Liver (tissue), 9 donors: ENCODE results near the gene HEXIM2. TPM values are rescaled to one million over a fixed set of nuclear protein-coding genes. Genes with fewer than 3 reads are reported as not detected.

Experiments
- DNase-seq: peaks from one replicate; pipeline ENCODE4 v3.0.0-alpha.2; 2017; ENCODE audit warnings: low spot score
- H3K27ac ChIP-seq, 2 donors: one replicate each; pipeline ENCODE4 v1.7.0; 2013; ENCODE audit warnings: inconsistent platforms in 2 of 2, low read length in 2 of 2, control low read depth in 1 of 2, low read depth in 1 of 2, mild to moderate bottlenecking in 1 of 2
- H3K27me3 ChIP-seq, 4 donors: one replicate each; pipeline versions ENCODE4 v1.6.1 to v1.7.0; 2013; ENCODE audit warnings: low read length in 3 of 4, inconsistent platforms in 1 of 4, mild to moderate bottlenecking in 1 of 4, moderate library complexity in 1 of 4; ENCODE audit not compliant: control insufficient read depth in 4 of 4, insufficient read depth in 4 of 4
- H3K36me3 ChIP-seq, 4 donors: one replicate each; pipeline versions ENCODE4 v1.6.1 to v1.7.0; 2013; ENCODE audit warnings: low read length in 3 of 4, mild to moderate bottlenecking in 3 of 4, low read depth in 1 of 4, moderate library complexity in 1 of 4; ENCODE audit not compliant: control insufficient read depth in 4 of 4, insufficient read depth in 3 of 4
- H3K4me1 ChIP-seq, 4 donors: one replicate each; pipeline versions ENCODE4 v1.6.1 to v1.7.0; 2013; ENCODE audit warnings: low read length in 3 of 4, mild to moderate bottlenecking in 3 of 4, moderate library complexity in 1 of 4; ENCODE audit not compliant: control insufficient read depth in 4 of 4, insufficient read depth in 4 of 4
- H3K4me3 ChIP-seq, 3 donors: one replicate each; pipeline versions ENCODE4 v1.6.1 to v1.7.0; 2013; ENCODE audit warnings: low read length in 3 of 3, control low read depth in 1 of 3, low read depth in 1 of 3, mild to moderate bottlenecking in 1 of 3
- H3K9ac ChIP-seq, 2 donors: one replicate each; pipeline ENCODE4 v1.7.0; 2013; ENCODE audit warnings: low read length in 2 of 2, mild to moderate bottlenecking in 2 of 2, moderate library complexity in 2 of 2, control low read depth in 1 of 2, low read depth in 1 of 2
- H3K9me3 ChIP-seq, 4 donors: one replicate each; pipeline versions ENCODE4 v1.6.1 to v1.7.0; 2013; ENCODE audit warnings: low read length in 3 of 4; ENCODE audit not compliant: control insufficient read depth in 4 of 4
- ATF3 ChIP-seq: IDR thresholded peaks from 2 replicates; pipeline ENCODE4 v1.6.1; 2016; ENCODE audit warnings: antibody characterized with exemption
- CTCF ChIP-seq: fragments of 150-350 bp; IDR thresholded peaks from 2 replicates; pipeline ENCODE4 v1.5.1; 2017; ENCODE audit warnings: improper control_type of control experiment, low read depth, low read length; ENCODE audit not compliant: missing input control
- EGR1 ChIP-seq, 2 donors: IDR thresholded peaks; 2 replicates each; pipeline ENCODE4 v1.6.1; 2016 to 2018; ENCODE audit warnings: antibody characterized with exemption in 2 of 2, low read depth in 2 of 2
- FOXA1 ChIP-seq: IDR thresholded peaks from 2 replicates; pipeline ENCODE4 v1.6.1; 2016; ENCODE audit warnings: antibody characterized with exemption
- FOXA2 ChIP-seq: IDR thresholded peaks from 2 replicates; pipeline ENCODE4 v1.6.1; 2016; ENCODE audit warnings: antibody characterized with exemption
- GABPA ChIP-seq, 2 donors: IDR thresholded peaks in 1 of 2; conservative IDR thresholded peaks in 1 of 2; 2 replicates each; pipeline ENCODE4 v1.6.1; 2016; ENCODE audit warnings: antibody characterized with exemption in 2 of 2, mild to moderate bottlenecking in 1 of 2, moderate library complexity in 1 of 2
- HNF4A ChIP-seq, 2 donors: conservative IDR thresholded peaks; 2 replicates each; pipeline ENCODE4 v1.6.1; 2016; ENCODE audit warnings: antibody characterized with exemption in 2 of 2, mild to moderate bottlenecking in 2 of 2
- HNF4G ChIP-seq: IDR thresholded peaks from 2 replicates; pipeline ENCODE4 v1.6.1; 2016; ENCODE audit warnings: antibody characterized with exemption
- JUND ChIP-seq, 2 donors: IDR thresholded peaks; 2 replicates each; pipeline ENCODE4 v1.6.1; 2016; ENCODE audit warnings: antibody characterized with exemption in 2 of 2
- MAX ChIP-seq: IDR thresholded peaks from 2 replicates; pipeline ENCODE4 v1.6.1; 2016; ENCODE audit warnings: antibody characterized with exemption
- NR2F2 ChIP-seq: IDR thresholded peaks from 2 replicates; pipeline ENCODE4 v1.6.1; 2016; ENCODE audit warnings: antibody characterized with exemption
- RAD21 ChIP-seq, 2 donors: IDR thresholded peaks; 2 replicates each; pipeline ENCODE4 v1.6.1; 2016; ENCODE audit warnings: antibody characterized with exemption in 2 of 2, mild to moderate bottlenecking in 2 of 2
- REST ChIP-seq: IDR thresholded peaks from 2 replicates; pipeline ENCODE4 v1.6.1; 2016; ENCODE audit warnings: antibody characterized with exemption, mild to moderate bottlenecking
- RXRA ChIP-seq, 2 donors: IDR thresholded peaks; 2 replicates each; pipeline ENCODE4 v1.6.1; 2017 to 2018; ENCODE audit warnings: antibody characterized with exemption in 2 of 2, mild to moderate bottlenecking in 1 of 2
- SP1 ChIP-seq: IDR thresholded peaks from 2 replicates; pipeline ENCODE4 v1.6.1; 2018; ENCODE audit warnings: antibody characterized with exemption, mild to moderate bottlenecking
- TAF1 ChIP-seq: conservative IDR thresholded peaks from 2 replicates; pipeline ENCODE4 v1.6.1; 2016; ENCODE audit warnings: antibody characterized with exemption, mild to moderate bottlenecking
- YY1 ChIP-seq: IDR thresholded peaks from 2 replicates; pipeline ENCODE4 v1.6.1; 2016; ENCODE audit warnings: antibody characterized with exemption, mild to moderate bottlenecking
- ZBTB33 ChIP-seq: IDR thresholded peaks from 2 replicates; pipeline ENCODE4 v1.6.1; 2016; ENCODE audit warnings: antibody characterized with exemption
- WGBS: extraction: QIAGEN DNeasy Blood & Tissue Kit; methylation state at CpG from one replicate; pipeline ENCODE4 v1.1.7; 2013; 5-methylcytosine and 5-hydroxymethylcytosine counted together
- polyA plus RNA-seq, 2 donors: library from polyadenylated mRNA; stranded (reverse) in 1 of 2; unstranded in 1 of 2; fragments of 200-250 nt in 1 of 2; fragments of >200 nt in 1 of 2; fragmentation: Nextera tagmentation in 1 of 2; extraction: Ambion mirVana in 1 of 2; gene quantifications; one replicate each; pipeline versions ENCODE4 v1.2.1 to v1.2.3, GENCODE V29; 2013 to 2015
- total RNA-seq, 2 donors: library from RNA; depleted of rRNA; stranded (reverse); fragments of >200 nt; gene quantifications; one replicate each; pipeline ENCODE4 v1.2.3, GENCODE V29; 2014
- donor health status: healthy.
- donor health status: healthy.
- donor health status: healthy.
- donor health status: healthy.
- donor health status: healthy.

HEXIM2 gene
- total and polyA plus RNA-seq, 4 donors, result 3.5 to 10.7 (median 5.5) TPM

- Histone ChIP-seq H3K4me3 (no peak overlapping the region), H3K27ac (no peak overlapping the region), H3K27me3 (no peaks in the 10 kb centered on the region), H3K9me3 (no peaks in the 10 kb centered on the region), H3K9ac (no peak overlapping the region), H3K36me3 (peaks cover 0 to 1% (median 0%) of the 10 kb centered on the region in 4 donors), H3K4me1 (peaks cover 0 to 15% (median 9%) of the 10 kb centered on the region in 4 donors)
- no peak for DNase-seq
- 73% methylated on average over 13 of the region's 13 CpGs for WGBS
- no peak for TF ChIP-seq REST
- no peak for TF ChIP-seq TAF1
- TF ChIP-seq RAD21 (IDR thresholded peaks at IDR 0.05), result no peak
- no peak for TF ChIP-seq FOXA2
- no peak for TF ChIP-seq HNF4G
- no peak for TF ChIP-seq YY1
- no peak for TF ChIP-seq FOXA1
- no peak for TF ChIP-seq EGR1 (IDR thresholded peaks at IDR 0.05; ENCODE audit: low read depth in 2 of 2)
- TF ChIP-seq HNF4A (conservative IDR thresholded peaks at IDR 0.05), result no peak
- no peak for TF ChIP-seq RXRA (IDR thresholded peaks at IDR 0.05)
- TF ChIP-seq CTCF, result no peak
- TF ChIP-seq NR2F2, result no peak
- TF ChIP-seq MAX, result no peak
- TF ChIP-seq JUND (IDR thresholded peaks at IDR 0.05), result no peak
- no peak for TF ChIP-seq GABPA (IDR thresholded peaks at IDR 0.05 in 1 of 2, conservative IDR thresholded peaks at IDR 0.05 in 1 of 2)
- TF ChIP-seq SP1, result no peak
- TF ChIP-seq ATF3, result no peak
- no peak for TF ChIP-seq ZBTB33
Measured at GRCh38 chr17:45129940-45130680, 31.6 kb upstream of the HEXIM2 start.
